HG02885 (cell line): ENCODE measurements around the gene TNS3.

Experiments
- ATAC-seq: cut with Tn5 transposase; IDR thresholded peaks from one replicate; pipeline ENCODE4 v1.9.1; 2021; ENCODE audit warnings: mild to moderate bottlenecking; ENCODE audit not compliant: unreplicated experiment, poor library complexity

Gene TNS3

GRCh38 chr7:47511699-47512370 is 70.1 kb downstream of the TNS3 start:
- ATAC-seq = no peak

- no peak for ATAC-seq
Observed at GRCh38 chr7:47510786-47511185, 71.1 kb downstream of the TNS3 start.

- no peak for ATAC-seq
Observed at GRCh38 chr7:47510192-47510591, 71.7 kb downstream of the TNS3 start.

GRCh38 chr7:47509571-47509970 is 72.3 kb downstream of the TNS3 start:
- ATAC-seq = no peak

GRCh38 chr7:47508389-47509380 is 73.2 kb downstream of the TNS3 start:
- ATAC-seq = no peak

GRCh38 chr7:47507522-47507921 is 74.4 kb downstream of the TNS3 start:
- no peak for ATAC-seq

- no peak for ATAC-seq
Observed at GRCh38 chr7:47506382-47507339, 75.2 kb downstream of the TNS3 start.

GRCh38 chr7:47505312-47506007 is 76.5 kb downstream of the TNS3 start:
- ATAC-seq = no peak

GRCh38 chr7:47504551-47505311 is 77.2 kb downstream of the TNS3 start:
- no peak for ATAC-seq

GRCh38 chr7:47503281-47503680 is 78.6 kb downstream of the TNS3 start:
- ATAC-seq = no peak

DNA sequence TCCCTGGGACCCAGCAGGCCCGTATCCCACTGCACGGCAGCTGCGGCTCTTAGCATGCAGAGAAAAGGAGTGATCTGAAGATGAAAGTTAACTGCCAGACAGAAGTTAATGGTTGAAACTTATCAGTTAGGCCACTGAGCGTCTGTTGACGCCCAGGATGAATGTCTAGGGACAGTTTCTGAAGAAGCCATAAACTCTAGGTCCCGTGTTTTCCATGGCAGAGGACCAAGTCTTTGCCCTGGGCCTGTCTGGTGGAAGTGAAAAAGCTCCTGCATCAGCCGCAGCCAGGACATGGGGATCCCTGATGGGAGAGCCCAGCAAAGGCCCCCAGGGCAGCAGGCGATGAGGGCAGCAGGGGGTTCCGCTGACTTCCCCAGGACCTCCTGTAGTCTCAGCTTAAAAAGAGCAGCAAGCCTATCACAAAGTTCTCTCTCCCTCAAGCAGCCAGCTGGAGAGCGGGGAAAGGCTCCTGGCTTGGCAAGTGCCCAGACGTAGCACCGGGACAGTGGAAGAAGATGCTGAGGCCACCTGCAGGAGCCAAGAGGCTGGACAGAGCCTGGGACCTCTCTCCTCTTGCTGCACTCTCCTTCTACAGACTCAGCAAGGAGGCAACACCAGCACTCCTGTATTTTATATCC is 79.6 kb downstream of the TNS3 start:
- ATAC-seq = no peak

GRCh38 chr7:47501406-47501805 is 80.5 kb downstream of the TNS3 start:
- no peak for ATAC-seq

DNA sequence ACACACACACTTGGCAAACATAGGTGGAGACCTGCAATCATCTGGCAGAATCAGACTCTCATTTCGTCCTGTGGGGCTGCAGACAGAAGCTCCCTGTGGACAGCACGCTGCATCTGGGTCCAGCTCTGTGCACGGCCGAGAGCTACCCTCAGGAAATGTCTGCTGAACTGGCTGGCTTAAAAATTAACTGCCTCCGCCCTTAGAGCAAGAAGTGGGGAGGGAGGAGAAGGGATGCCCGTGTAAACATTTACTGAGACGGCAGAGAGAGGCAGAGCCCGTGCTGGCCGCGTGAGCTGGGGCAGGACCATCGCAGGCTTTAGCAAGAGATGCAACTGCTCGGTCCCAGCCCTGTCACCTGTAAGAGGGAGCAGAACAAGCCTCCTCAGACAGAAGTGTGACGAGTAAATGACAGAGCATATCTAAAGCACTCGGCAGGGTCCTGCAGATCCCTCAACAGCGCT is 81.8 kb downstream of the TNS3 start:
- ATAC-seq = no peak

- no peak for ATAC-seq
Observed at GRCh38 chr7:47498229-47499056, 83.5 kb downstream of the TNS3 start.

GRCh38 chr7:47497367-47498096 is 84.4 kb downstream of the TNS3 start:
- ATAC-seq = peak; percentile 93

- no peak for ATAC-seq
Observed at GRCh38 chr7:47496666-47497065, 85.2 kb downstream of the TNS3 start.

GRCh38 chr7:47496056-47496665 is 85.8 kb downstream of the TNS3 start:
- ATAC-seq = no peak
